ENCODE measurements around the gene FGF19. TPM values are rescaled to one million over a fixed set of nuclear protein-coding genes. Genes with fewer than 3 reads are reported as not detected.

Gene FGF19, protein sequence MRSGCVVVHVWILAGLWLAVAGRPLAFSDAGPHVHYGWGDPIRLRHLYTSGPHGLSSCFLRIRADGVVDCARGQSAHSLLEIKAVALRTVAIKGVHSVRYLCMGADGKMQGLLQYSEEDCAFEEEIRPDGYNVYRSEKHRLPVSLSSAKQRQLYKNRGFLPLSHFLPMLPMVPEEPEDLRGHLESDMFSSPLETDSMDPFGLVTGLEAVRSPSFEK
- total RNA-seq: not detected

DNA sequence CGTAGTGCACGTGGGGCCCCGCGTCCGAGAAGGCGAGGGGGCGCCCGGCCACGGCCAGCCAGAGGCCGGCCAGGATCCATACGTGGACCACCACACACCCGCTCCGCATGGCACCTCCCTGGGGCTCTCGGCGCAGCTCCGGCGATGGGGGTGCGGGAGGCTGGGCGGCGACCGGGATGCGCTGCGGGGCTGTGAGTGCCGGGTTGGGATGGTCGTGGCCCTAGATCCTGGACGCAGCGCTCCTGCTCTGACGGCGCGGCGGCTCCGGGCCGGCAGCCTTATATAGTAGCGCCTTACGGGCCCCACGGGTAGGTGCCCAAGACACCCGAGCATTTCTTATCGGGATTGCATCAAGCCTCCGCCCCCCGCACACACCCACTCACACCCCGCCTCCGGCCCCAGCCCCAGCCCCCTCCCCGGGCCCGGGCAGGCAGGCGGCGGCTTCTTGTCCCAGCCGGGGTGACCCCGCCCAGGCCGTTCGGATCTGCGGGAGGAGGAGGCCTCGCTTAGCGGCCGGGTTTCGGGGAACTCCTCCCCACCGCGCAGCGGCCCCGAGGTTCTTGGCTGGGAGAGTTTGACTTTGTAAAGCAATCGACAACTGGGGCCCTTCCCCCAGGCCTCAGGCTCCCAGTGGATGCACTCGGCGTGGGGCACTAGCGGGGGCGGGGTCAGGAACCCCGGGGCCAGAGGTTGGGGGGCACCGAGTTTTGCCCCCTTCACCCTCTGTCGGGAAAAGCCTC lies at the start of gene FGF19:
TSS of gene FGF19 (minus strand) at position 255 of the 740 bp plus-strand sequence. CDS start at position 109, 146 bp downstream.

DNA sequence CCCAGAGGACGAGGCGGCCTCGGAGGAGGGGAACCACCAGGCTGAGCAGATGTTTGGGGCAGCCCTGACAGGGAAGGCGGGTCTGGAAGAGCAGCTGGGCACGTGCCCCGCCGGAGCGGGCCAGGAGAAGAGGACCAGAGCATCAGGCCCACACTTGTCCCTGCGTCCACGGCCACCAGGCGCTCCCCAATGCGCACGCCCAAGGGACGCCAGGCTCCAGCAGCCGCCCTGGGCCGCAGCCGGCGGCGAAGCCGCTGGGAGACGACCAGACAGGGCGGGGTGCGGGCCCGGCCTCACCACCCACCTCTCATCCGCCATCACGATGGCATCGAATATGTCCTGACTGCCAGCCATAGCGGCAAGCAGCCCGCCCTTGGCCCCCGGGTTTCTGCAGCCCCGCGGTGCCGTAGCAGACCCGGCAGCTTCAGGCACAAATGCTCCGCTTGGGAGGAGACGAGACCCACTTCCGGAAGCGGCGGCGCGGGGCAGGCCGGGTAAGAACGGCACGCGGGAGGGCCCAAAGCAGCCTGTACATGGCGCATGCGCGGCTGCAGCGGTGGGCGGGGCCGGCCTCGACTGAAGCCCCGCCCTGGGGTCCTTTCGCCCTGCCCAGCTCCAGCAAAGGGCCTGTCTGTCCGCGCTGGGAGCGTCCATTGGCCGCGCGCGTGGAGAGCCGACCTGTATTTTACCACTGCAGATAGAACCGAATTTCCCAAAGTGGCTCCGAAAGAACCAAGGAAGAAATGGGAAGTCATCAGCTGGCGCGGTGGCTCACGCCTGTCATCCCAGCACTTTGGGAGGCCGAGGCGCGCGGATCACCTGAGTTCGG lies 28.7 kb downstream of the FGF19 start, which contains the start of gene LTO1:
TSS of gene LTO1 (minus strand) at position 468 of the 829 bp plus-strand sequence. CDS start at position 354, 114 bp downstream.

Other genes starting within 250 kb of the FGF19 start
- not detected for gene LINC01488, start 222.4 kb downstream of the FGF19 start, total RNA-seq
- under 1 TPM; 0.60 to 0.78 TPM for gene CCND1, start 62.9 kb downstream of the FGF19 start, total RNA-seq
- gene LTO1, start 28.7 kb downstream of the FGF19 start, total RNA-seq: 10 to 100 TPM; 27.5 to 30.1 TPM
- not detected for gene FGF4, start 71.3 kb upstream of the FGF19 start, total RNA-seq
- gene FGF3, start 115.4 kb upstream of the FGF19 start, total RNA-seq: not detected